ENCODE results near the gene TNFRSF1A.

DNA sequence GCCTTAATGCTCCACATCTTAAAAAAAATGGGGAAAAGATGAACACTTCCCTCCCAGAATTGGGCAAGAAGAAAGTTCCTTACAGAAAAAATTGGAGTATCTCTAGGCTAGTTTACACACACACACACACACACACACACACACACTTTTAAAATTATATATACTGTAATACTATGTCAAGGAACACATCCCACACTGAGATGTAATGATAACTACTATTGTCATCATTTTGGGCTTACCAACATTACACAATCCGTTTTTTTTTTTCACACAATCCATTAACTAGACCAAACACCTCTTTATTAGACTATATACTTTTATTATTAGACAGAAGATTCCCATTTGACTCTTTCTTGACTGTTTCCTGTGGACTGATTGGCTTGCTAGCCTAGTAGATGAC lies 44.6 kb upstream of the TNFRSF1A start:
- TF ChIP-seq, protein P1, sequence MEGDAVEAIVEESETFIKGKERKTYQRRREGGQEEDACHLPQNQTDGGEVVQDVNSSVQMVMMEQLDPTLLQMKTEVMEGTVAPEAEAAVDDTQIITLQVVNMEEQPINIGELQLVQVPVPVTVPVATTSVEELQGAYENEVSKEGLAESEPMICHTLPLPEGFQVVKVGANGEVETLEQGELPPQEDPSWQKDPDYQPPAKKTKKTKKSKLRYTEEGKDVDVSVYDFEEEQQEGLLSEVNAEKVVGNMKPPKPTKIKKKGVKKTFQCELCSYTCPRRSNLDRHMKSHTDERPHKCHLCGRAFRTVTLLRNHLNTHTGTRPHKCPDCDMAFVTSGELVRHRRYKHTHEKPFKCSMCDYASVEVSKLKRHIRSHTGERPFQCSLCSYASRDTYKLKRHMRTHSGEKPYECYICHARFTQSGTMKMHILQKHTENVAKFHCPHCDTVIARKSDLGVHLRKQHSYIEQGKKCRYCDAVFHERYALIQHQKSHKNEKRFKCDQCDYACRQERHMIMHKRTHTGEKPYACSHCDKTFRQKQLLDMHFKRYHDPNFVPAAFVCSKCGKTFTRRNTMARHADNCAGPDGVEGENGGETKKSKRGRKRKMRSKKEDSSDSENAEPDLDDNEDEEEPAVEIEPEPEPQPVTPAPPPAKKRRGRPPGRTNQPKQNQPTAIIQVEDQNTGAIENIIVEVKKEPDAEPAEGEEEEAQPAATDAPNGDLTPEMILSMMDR (IDR thresholded peaks at IDR 0.05) = no peak
- TF ChIP-seq EZH2 (IDR thresholded peaks at IDR 0.05) = no peak

Data from neural progenitor cell (in vitro differentiated cells).